CD4-positive, alpha-beta T cell treated with Interferon alpha-2 for 1 hour (primary cell): Measurements from ENCODE around the gene FANK1.
"Not testable (repeated sequence)": the region's sequence is repeated elsewhere in the genome, so short reads cannot be mapped to it uniquely, and the experiment has no call there.

ENCODE experiments used
- DNase-seq, 2 donors: peaks; one replicate each; pipeline ENCODE4 v3.0.0-alpha.2; 2020 to 2022

Gene FANK1

GRCh38 chr10:126036515-126036914 lies 140.2 kb downstream of the FANK1 start:
- DNase-seq: no peak

GRCh38 chr10:126037946-126038345 lies 141.6 kb downstream of the FANK1 start:
- DNase-seq: no peak

- DNase-seq: no peak
Observed at GRCh38 chr10:126041117-126041516, 144.8 kb downstream of the FANK1 start.

GRCh38 chr10:126041804-126042231 lies 145.5 kb downstream of the FANK1 start:
- peak; percentile 79 to 96 for DNase-seq

GRCh38 chr10:126042354-126042753 lies 146.0 kb downstream of the FANK1 start:
- DNase-seq: no peak

GRCh38 chr10:126042906-126043305 lies 146.5 kb downstream of the FANK1 start:
- peak in 1 of 2 donors; percentile 17 for DNase-seq

GRCh38 chr10:126043389-126043788 lies 147.0 kb downstream of the FANK1 start:
- no peak for DNase-seq

GRCh38 chr10:126045861-126046260 lies 149.5 kb downstream of the FANK1 start:
- DNase-seq: no peak

GRCh38 chr10:126046831-126047230 lies 150.5 kb downstream of the FANK1 start:
- DNase-seq: no peak

- DNase-seq: not testable (repeated sequence)
Observed at GRCh38 chr10:126047749-126048148, 151.4 kb downstream of the FANK1 start.

- DNase-seq: no peak
Observed at GRCh38 chr10:126049759-126050700, 153.7 kb downstream of the FANK1 start.

GRCh38 chr10:126052171-126052570 lies 155.8 kb downstream of the FANK1 start:
- DNase-seq: no peak

GRCh38 chr10:126054191-126054590 lies 157.8 kb downstream of the FANK1 start:
- DNase-seq: no peak

- DNase-seq: no peak
Observed at GRCh38 chr10:126057494-126057893, 161.1 kb downstream of the FANK1 start.

- DNase-seq: no peak
Observed at GRCh38 chr10:126058104-126058503, 161.7 kb downstream of the FANK1 start.

GRCh38 chr10:126058507-126058906 lies 162.1 kb downstream of the FANK1 start:
- DNase-seq: no peak
